ENCODE data around the gene TPM3. TPM values are rescaled to one million over a fixed set of nuclear protein-coding genes. Genes with fewer than 3 reads are reported as not detected.

Gene TPM3
- total and polyA plus RNA-seq, 7 donors = 68.1 to 456 (median 175) TPM

DNA sequence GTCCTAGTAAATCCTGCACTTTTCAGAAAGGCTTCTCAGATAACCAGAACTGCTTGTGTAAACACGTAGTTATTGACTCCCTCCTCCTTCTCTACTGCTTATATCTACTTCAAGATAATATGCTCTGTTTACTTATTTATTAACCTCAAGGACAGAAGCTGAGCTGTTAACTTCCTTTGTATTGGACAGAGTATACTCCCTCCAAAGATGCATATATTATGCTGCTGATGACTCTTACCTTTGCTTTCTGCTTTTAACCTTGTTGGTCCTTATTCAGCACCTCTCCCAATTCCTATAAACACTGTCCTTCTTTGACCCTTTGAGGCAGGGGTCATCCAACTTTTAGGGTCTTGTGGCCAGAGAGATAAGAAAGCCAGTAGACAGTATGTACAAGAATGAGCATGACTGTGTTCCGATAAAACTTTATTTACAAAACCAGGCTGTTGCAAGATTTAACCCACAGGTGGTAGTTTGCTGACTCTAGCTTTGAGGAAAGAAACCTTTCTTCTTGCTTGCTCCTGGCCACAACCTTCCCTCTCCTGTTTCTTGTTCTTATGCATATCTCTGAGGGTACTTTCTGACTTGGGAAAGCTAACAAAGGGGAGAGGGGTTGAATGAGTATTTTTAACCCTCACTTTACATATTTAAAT, 4.9 kb downstream of the TPM3 start:
- no peak for DNase-seq
- no peak overlapping the region for H3K4me3 ChIP-seq
- TF ChIP-seq POLR2AphosphoS5 (IDR thresholded peaks at IDR 0.05) = no peak
- TF ChIP-seq, protein P1, sequence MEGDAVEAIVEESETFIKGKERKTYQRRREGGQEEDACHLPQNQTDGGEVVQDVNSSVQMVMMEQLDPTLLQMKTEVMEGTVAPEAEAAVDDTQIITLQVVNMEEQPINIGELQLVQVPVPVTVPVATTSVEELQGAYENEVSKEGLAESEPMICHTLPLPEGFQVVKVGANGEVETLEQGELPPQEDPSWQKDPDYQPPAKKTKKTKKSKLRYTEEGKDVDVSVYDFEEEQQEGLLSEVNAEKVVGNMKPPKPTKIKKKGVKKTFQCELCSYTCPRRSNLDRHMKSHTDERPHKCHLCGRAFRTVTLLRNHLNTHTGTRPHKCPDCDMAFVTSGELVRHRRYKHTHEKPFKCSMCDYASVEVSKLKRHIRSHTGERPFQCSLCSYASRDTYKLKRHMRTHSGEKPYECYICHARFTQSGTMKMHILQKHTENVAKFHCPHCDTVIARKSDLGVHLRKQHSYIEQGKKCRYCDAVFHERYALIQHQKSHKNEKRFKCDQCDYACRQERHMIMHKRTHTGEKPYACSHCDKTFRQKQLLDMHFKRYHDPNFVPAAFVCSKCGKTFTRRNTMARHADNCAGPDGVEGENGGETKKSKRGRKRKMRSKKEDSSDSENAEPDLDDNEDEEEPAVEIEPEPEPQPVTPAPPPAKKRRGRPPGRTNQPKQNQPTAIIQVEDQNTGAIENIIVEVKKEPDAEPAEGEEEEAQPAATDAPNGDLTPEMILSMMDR (IDR thresholded peaks at IDR 0.05) = no peak
- TF ChIP-seq EP300 (IDR thresholded peaks at IDR 0.05) = no peak
- TF ChIP-seq POLR2A (IDR thresholded peaks at IDR 0.05) = no peak
- no peak overlapping the region for H3K27ac ChIP-seq
- no peaks in the 10 kb centered on the region for H3K27me3 ChIP-seq
- H3K4me1 ChIP-seq = peaks cover 0 to 10% (median 6%) of the 10 kb centered on the region in 4 donors
- no peaks in the 10 kb centered on the region for H3K36me3 ChIP-seq
- no peaks in the 10 kb centered on the region for H3K9me3 ChIP-seq
- intact Hi-C loops (cut with DNase I) = no loop called here
- WGBS, 2 donors = 24 to 52% methylated on average over 2 of the region's 2 CpGs

DNA sequence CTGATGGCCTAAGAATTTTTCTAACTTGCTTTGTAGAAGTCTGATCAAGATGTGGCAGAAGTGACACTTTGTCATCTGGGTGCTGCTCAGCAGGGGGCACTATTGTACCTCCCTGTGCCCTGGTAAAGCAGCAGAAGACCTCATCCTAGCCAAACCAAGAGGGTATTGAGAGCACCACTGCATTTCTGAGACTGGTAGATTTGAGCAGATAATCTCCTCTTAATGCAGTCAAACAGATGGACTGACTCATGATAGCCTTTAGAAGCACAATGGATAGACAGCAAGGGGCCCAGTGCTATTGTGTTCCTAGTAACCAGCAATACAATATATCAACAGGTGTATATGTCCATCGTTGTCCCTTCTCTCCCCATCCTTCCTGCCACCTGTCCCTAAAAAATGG, 5.7 kb downstream of the TPM3 start:
- Histone ChIP-seq H3K4me3 (no peak overlapping the region), H3K9me3 (no peaks in the 10 kb centered on the region), H3K4me1 (peaks cover 0 to 18% (median 14%) of the 10 kb centered on the region in 4 donors), H3K27ac (no peak overlapping the region), H3K27me3 (no peaks in the 10 kb centered on the region), H3K36me3 (no peaks in the 10 kb centered on the region)
- intact Hi-C loops (cut with DNase I) = no loop called here
- 27 to 67% methylated on average over 1 of the region's 1 CpG for WGBS, 2 donors
- TF ChIP-seq EP300 (IDR thresholded peaks at IDR 0.05) (no peak), POLR2A (IDR thresholded peaks at IDR 0.05) (no peak)
- no peak for DNase-seq

DNA sequence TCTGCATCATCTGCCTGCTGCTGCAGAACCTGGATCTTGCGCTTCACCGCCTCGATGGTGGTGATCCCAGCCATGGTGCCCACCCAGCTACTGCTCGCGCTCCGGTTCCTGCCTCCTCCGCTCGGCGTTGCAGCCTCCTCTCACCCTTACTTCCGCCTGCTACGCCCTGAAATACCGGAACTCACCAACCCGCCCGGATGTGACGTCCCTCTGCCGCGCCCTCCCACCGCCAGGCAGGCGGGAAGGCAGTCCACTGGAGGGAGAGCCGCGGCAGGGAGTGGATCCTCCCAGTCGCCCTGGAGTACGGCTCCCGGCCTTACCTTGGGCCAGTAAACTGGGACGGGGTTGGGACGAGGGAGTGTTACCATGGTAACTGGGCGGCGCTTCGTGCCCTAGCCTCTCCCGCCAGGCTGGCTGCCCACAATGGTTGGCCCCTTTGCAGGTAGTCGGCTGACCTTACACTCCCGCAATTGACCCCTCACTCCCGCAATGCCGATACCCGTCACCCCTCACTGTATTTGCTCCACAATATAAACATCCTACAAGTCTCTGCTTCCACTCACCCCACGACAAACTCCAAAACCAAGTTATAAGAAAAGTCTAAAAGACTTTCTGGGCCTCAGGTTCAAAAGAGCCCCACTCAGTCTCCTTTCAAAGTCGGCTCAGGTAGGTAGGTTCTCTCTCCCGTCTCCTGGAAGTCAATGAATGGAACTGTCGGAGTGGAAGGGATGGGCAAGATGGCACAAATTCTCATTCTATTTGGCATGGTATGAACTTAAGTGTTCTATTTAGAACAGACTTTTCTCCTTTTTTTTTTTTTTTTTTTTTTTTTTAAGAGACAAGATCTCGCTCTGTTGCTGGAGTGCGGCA, 8.6 kb downstream of the TPM3 start:
- H3K27ac ChIP-seq = peak overlapping the region; percentile 90 to 93 (median 90)
- H3K4me3 ChIP-seq = peak overlapping the region; percentile 78 to 94 (median 81)
- TF ChIP-seq POLR2A (IDR thresholded peaks at IDR 0.05) (peak; percentile 95 to 99), POLR2AphosphoS5 (IDR thresholded peaks at IDR 0.05) (peak; percentile 98 to 100 (median 99)), EP300 (IDR thresholded peaks at IDR 0.05) (no peak)
- TF ChIP-seq, protein P1 (IDR thresholded peaks at IDR 0.05) = peak in 1 of 4 experiments; percentile 13
- DNase-seq = peak; percentile 98
- 6% methylated on average over 41 of the region's 41 CpGs for WGBS, 2 donors
- H3K9me3 ChIP-seq = no peaks in the 10 kb centered on the region
- H3K27me3 ChIP-seq = no peaks in the 10 kb centered on the region
- intact Hi-C loops (cut with DNase I) = loop anchor here (2.0 kb wide), 1 partner anchor 38 kb away; the partner anchor contains the start of gene UBAP2L
- peaks cover 0 to 47% (median 42%) of the 10 kb centered on the region in 4 donors for H3K4me1 ChIP-seq
- no peaks in the 10 kb centered on the region for H3K36me3 ChIP-seq

DNA sequence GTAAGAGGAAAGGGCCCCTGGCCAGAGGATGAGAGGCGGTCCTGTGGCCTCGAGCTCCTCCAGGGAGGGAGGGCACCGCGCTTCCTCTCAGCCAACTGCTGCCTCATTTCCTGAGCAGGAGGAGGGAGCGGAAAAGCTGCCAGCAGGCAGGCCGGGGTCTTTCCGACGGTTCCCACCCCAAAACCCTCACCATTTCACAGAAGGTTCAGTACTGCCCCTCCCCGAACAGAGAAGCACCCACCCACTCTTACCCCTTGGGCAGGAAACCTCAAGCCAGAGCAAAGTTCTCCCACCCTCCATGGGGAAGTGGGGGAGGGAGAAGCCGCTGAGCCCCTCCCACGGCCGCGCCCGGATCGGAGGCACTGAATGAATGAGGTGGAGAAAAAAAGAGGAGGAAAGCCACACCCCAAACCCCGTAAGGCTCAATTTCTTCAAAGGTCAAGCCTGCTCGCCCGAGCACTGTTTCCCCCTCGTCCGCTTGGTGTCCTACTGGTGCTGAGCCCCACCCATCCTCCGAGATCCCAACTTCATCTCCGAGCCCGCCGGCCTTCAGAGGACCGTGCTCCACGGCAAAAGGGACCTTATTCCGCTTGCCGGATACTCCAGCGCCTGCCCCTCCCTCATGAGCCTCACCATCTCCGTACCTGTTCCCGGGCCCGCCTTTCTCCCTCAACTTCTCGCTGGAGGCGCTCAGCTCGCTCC, 9.4 kb downstream of the TPM3 start:
- Histone ChIP-seq H3K4me1 (peaks cover 0 to 55% (median 47%) of the 10 kb centered on the region in 4 donors), H3K27ac (peak overlapping the region; percentile 90 to 93 (median 90)), H3K9me3 (no peaks in the 10 kb centered on the region), H3K27me3 (no peaks in the 10 kb centered on the region), H3K36me3 (no peaks in the 10 kb centered on the region), H3K4me3 (peak overlapping the region; percentile 78 to 94 (median 81))
- WGBS, 2 donors = 0% methylated on average over 35 of the region's 35 CpGs
- peak in 1 of 4 donors; percentile 73 for TF ChIP-seq POLR2AphosphoS5 (IDR thresholded peaks at IDR 0.05)
- no peak for TF ChIP-seq POLR2A (IDR thresholded peaks at IDR 0.05)
- TF ChIP-seq, protein P1 (IDR thresholded peaks at IDR 0.05) = no peak
- no peak for TF ChIP-seq EP300 (IDR thresholded peaks at IDR 0.05)
- intact Hi-C loops (cut with DNase I) = loop anchor here (2.0 kb wide), 1 partner anchor 38 kb away; the partner anchor contains the start of gene UBAP2L
- DNase-seq = peak; percentile 83

Data from sigmoid colon (tissue), 7 donors.